Neutrophil (primary cell): ENCODE data around the gene OR9Q2.

ENCODE experiments used
- H3K27ac ChIP-seq: fragments of 200-600 bp; sonication (generic); 2 replicates; pipeline ENCODE4 v1.5.1; 2016; ENCODE audit warnings: mild to moderate bottlenecking, moderate library complexity
- H3K27me3 ChIP-seq: fragments of 200-600 bp; sonication (generic); 2 replicates; pipeline ENCODE4 v1.6.0; 2016; ENCODE audit warnings: mild to moderate bottlenecking
- H3K36me3 ChIP-seq: fragments of 200-600 bp; sonication (generic); 2 replicates; pipeline ENCODE4 v1.5.1; 2017
- H3K4me1 ChIP-seq, 2 experiments: fragments of 200-600 bp in 1 of 2; sonication (generic) in 1 of 2; 1 replicate in 1 of 2; 2 replicates in 1 of 2; pipeline versions ENCODE4 v1.5.1 to v1.6.1; 2013 to 2016; ENCODE audit warnings: low read depth in 1 of 2, low read length in 1 of 2, mild to moderate bottlenecking in 1 of 2, moderate library complexity in 1 of 2; ENCODE audit not compliant: control insufficient read depth in 1 of 2, insufficient read depth in 1 of 2
- H3K4me3 ChIP-seq, 2 experiments: fragments of 200-600 bp in 1 of 2; sonication (generic) in 1 of 2; 1 replicate in 1 of 2; 2 replicates in 1 of 2; pipeline ENCODE4 v1.5.1; 2013 to 2016; ENCODE audit warnings: low read depth in 1 of 2, low read length in 1 of 2, mild to moderate bottlenecking in 1 of 2, moderate library complexity in 1 of 2
- H3K9me3 ChIP-seq: fragments of 200-600 bp; sonication (generic); 2 replicates; pipeline ENCODE4 v1.5.1; 2016
- TF ChIP-seq, protein P1 (sequence below): fragments of 200-600 bp; sonication (generic); IDR thresholded peaks from 2 replicates; pipeline ENCODE4 v1.5.1; 2016; ENCODE audit warnings: antibody characterized with exemption

Gene OR9Q2

DNA sequence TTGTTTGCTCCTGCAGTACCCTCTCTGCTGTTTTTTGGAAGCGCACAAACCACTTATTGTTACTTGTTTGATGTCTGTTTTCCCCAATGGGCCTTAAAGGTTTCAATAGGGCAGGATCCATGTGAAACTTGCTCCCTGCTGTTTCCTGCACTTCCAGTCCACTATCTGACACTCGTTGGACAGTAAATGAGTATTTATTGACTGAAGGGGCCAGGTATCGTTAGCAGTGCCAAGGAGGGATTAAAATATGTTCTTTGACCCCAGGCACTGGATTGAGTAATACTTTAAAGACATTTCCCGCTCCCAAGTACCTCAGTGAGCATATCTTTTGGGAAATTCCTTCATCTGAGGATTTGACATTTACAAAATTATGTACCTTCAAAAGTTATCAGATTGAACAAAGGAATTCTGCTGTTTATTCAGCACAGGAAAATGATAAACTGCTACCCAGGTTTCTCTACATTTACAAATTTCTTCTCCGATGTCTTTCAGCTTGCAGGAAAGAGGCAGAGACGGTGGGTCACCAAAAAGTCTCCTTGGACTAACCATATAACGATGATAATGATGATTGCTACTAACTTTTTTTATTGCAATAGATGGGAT, 23.3 kb upstream of the OR9Q2 start:
- no peak overlapping the region for H3K27ac ChIP-seq
- H3K4me1 ChIP-seq, result no peaks in the 10 kb centered on the region
- H3K9me3 ChIP-seq, result no peaks in the 10 kb centered on the region
- H3K27me3 ChIP-seq, result no peaks in the 10 kb centered on the region
- H3K36me3 ChIP-seq, result no peaks in the 10 kb centered on the region
- TF ChIP-seq, protein P1, sequence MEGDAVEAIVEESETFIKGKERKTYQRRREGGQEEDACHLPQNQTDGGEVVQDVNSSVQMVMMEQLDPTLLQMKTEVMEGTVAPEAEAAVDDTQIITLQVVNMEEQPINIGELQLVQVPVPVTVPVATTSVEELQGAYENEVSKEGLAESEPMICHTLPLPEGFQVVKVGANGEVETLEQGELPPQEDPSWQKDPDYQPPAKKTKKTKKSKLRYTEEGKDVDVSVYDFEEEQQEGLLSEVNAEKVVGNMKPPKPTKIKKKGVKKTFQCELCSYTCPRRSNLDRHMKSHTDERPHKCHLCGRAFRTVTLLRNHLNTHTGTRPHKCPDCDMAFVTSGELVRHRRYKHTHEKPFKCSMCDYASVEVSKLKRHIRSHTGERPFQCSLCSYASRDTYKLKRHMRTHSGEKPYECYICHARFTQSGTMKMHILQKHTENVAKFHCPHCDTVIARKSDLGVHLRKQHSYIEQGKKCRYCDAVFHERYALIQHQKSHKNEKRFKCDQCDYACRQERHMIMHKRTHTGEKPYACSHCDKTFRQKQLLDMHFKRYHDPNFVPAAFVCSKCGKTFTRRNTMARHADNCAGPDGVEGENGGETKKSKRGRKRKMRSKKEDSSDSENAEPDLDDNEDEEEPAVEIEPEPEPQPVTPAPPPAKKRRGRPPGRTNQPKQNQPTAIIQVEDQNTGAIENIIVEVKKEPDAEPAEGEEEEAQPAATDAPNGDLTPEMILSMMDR, result no peak
- no peak overlapping the region for H3K4me3 ChIP-seq

- H3K27ac ChIP-seq, result no peak overlapping the region
- no peaks in the 10 kb centered on the region for H3K36me3 ChIP-seq
- H3K27me3 ChIP-seq, result no peaks in the 10 kb centered on the region
- no peak overlapping the region for H3K4me3 ChIP-seq
- TF ChIP-seq, protein P1, result no peak
- H3K9me3 ChIP-seq, result no peaks in the 10 kb centered on the region
- H3K4me1 ChIP-seq, result no peaks in the 10 kb centered on the region
These were observed 11.3 kb upstream of the OR9Q2 start for GRCh38 chr11:58177409-58178054.

DNA sequence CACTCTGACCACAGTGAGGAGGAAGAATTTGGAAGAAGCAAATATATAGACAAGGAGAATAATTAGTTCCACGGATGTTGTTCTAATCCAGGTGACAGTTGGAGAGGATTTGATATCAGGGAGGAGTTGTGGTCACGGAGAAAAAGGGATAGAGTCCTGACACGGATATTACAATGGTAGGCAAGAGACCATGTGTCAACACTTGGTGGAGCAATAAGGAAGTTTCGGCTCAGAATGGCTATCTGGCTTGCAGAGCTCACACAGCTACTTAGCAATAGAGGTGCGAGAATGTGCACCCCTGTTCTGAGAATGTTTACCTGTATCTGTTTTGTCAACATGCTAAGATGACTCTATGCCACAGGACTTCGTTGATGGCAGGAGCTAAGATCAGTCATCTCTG, 10.4 kb upstream of the OR9Q2 start:
- H3K4me3 ChIP-seq, result no peak overlapping the region
- TF ChIP-seq, protein P1, result no peak
- H3K27me3 ChIP-seq, result no peaks in the 10 kb centered on the region
- no peaks in the 10 kb centered on the region for H3K9me3 ChIP-seq
- H3K36me3 ChIP-seq, result no peaks in the 10 kb centered on the region
- no peak overlapping the region for H3K27ac ChIP-seq
- H3K4me1 ChIP-seq, result no peaks in the 10 kb centered on the region

DNA sequence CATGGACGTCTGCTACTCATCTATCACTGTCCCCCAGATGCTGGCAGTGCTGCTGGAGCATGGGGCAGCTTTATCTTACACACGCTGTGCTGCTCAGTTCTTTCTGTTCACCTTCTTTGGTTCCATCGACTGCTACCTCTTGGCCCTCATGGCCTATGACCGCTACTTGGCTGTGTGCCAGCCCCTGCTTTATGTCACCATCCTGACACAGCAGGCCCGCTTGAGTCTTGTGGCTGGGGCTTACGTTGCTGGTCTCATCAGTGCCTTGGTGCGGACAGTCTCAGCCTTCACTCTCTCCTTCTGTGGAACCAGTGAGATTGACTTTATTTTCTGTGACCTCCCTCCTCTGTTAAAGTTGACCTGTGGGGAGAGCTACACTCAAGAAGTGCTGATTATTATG, 9.2 kb upstream of the OR9Q2 start:
- TF ChIP-seq, protein P1, result no peak
- Histone ChIP-seq H3K36me3 (no peaks in the 10 kb centered on the region), H3K27me3 (no peaks in the 10 kb centered on the region), H3K9me3 (no peaks in the 10 kb centered on the region), H3K4me1 (no peaks in the 10 kb centered on the region), H3K27ac (no peak overlapping the region), H3K4me3 (no peak overlapping the region)

DNA sequence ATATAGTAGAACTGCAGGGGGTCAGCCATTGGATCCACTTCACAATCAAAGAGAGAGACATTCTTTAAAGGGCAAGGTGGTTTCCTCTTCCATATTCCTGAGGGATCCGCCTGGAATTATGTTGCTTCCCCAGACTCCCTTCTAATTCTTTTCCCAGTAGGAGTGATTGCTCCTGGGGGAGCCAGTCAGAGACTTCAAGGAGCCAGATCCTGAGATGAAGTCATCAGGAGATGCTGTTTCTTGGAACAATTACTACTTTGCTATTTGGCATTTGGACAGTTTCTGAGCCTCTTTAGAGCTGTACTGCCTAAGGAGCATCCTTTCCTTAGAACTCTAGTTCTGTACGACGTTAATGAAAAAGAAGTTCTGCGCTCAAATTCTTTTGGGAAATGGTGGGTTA, 1.9 kb upstream of the OR9Q2 start:
- H3K27ac ChIP-seq, result no peak overlapping the region
- H3K4me3 ChIP-seq, result no peak overlapping the region
- no peaks in the 10 kb centered on the region for H3K27me3 ChIP-seq
- TF ChIP-seq, protein P1, result no peak
- no peaks in the 10 kb centered on the region for H3K9me3 ChIP-seq
- H3K36me3 ChIP-seq, result no peaks in the 10 kb centered on the region
- H3K4me1 ChIP-seq, result no peaks in the 10 kb centered on the region
